22Rv1 (cell line): ENCODE data around the gene BZW1.

Source experiments
- H3K27ac ChIP-seq: fragments of 450-650 bp; 2 replicates; pipeline ENCODE4 v1.5.1; 2017
- ZFX ChIP-seq: fragments of 450-650 bp; IDR thresholded peaks from 2 replicates; pipeline ENCODE4 v1.6.1; 2017; ENCODE audit warnings: antibody characterized with exemption, borderline replicate concordance
- TF ChIP-seq, protein P1 (sequence below): fragments of 450-650 bp; IDR thresholded peaks from 2 replicates; pipeline ENCODE4 v1.5.1; 2017; ENCODE audit warnings: mild to moderate bottlenecking

Gene BZW1

DNA sequence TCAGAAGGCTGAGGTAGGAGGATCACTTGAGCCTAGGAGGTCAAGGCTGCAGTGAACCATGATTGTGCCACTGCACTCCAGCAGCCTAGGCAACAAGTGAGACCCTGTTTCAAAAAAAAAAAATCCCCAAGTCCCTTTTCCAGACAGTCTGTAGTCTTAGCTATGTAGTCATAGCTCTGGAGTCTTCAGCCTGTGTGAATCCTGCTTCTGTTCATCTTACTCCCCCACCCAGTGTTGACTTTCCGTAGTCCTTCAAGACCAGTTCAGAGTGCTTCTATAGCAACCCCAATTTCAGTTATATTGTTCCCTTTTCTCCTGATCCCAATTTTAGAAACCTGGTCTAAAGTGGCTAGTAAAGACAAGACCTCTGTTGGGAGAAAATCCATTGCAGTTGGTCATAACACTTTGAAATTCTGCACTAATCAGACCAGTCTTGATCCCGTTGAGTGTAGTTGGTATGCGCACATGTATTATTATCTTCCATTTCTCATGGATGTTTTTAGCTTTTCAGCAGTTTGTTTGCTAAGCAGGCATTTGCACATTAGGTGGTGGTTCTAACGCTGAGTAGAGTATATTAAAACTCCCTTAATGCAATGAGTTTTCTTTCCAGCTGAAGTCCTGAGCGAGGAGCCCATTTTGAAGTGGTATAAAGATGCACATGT lies 9.0 kb downstream of the BZW1 start:
- no peak for TF ChIP-seq ZFX
- TF ChIP-seq, protein P1, sequence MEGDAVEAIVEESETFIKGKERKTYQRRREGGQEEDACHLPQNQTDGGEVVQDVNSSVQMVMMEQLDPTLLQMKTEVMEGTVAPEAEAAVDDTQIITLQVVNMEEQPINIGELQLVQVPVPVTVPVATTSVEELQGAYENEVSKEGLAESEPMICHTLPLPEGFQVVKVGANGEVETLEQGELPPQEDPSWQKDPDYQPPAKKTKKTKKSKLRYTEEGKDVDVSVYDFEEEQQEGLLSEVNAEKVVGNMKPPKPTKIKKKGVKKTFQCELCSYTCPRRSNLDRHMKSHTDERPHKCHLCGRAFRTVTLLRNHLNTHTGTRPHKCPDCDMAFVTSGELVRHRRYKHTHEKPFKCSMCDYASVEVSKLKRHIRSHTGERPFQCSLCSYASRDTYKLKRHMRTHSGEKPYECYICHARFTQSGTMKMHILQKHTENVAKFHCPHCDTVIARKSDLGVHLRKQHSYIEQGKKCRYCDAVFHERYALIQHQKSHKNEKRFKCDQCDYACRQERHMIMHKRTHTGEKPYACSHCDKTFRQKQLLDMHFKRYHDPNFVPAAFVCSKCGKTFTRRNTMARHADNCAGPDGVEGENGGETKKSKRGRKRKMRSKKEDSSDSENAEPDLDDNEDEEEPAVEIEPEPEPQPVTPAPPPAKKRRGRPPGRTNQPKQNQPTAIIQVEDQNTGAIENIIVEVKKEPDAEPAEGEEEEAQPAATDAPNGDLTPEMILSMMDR: no peak
- no peak overlapping the region for H3K27ac ChIP-seq

GRCh38 chr2:200821686-200822245 lies 10.1 kb downstream of the BZW1 start:
- H3K27ac ChIP-seq: no peak overlapping the region
- no peak for TF ChIP-seq ZFX

- H3K27ac ChIP-seq: no peak overlapping the region
- TF ChIP-seq, protein P1: no peak
- TF ChIP-seq ZFX: no peak
Measured at GRCh38 chr2:200828104-200828503, 16.4 kb downstream of the BZW1 start.

DNA sequence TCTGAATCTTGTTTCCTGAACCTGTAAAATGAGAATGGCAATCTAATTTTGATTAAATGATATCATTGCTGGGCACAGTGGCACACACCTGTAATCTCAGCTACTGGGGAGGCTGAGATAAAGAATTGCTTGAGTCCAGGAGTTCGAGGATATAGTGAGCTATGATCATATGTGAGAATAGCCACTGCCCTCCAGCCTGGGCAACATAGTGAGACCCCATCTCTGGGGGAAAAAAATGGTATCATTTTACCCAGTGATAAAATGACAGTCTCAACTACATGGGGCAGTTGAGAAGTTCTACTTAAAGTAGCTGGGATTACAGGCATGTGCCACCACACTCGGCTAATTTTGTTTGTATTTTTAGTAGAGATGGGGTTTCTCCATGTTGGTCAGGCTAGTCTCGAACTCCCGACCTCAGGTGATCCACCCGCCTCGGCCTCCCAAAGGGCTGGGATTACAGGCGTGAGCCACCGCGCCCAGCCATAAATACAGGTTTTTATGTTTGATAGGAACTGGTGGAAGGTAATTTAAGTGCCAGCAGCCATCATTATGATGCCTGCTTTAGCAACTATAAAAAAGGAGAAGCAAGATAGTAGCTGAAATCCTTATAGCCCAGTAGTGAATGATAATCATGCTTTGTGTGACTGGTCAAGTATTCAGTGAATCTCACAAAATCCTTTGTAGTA lies 17.0 kb downstream of the BZW1 start:
- TF ChIP-seq, protein P1: no peak
- no peak for TF ChIP-seq ZFX
- no peak overlapping the region for H3K27ac ChIP-seq

DNA sequence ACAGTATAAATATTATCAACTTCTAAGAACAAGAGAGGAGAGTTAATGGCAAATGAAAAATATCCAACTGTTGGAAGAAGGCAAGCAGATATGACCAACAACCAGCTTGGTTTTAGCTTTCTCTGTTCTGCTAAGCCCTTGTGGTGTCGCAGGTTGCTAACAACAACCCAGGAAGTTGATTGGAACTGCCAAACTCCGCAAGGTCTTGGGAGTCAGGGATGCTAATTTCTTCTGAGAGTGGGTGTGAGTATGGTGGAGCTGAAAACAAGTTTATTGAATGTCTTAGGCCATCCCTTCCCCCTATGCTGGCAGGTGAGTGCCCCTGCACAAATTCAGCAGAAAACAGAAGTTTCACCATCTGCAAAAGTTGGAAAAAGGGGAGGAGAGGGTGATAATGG lies 17.5 kb downstream of the BZW1 start:
- no peak for TF ChIP-seq ZFX
- TF ChIP-seq, protein P1: no peak
- H3K27ac ChIP-seq: no peak overlapping the region

DNA sequence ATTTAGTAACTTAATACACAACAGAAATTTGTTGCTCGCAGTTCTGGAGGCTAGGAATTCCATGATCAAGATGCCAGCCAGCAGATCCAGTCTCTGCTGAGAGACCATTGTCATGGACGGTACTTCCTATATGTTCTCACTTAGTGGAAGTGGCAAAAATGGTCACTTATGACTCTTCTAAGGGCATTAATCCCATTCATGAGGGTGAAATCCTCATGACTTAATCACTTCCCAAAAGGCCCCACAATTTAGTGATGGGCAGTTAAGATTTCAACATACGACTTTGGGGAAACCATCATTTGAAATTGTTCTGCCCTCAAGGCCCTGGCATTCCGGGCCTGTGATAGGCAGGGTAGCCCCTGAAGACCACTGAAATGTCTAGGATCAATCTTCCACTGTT lies 23.0 kb downstream of the BZW1 start:
- no peak overlapping the region for H3K27ac ChIP-seq
- TF ChIP-seq, protein P1: no peak
- TF ChIP-seq ZFX: no peak

- TF ChIP-seq ZFX: no peak
- TF ChIP-seq, protein P1: no peak
- H3K27ac ChIP-seq: no peak overlapping the region
Measured at GRCh38 chr2:200839513-200839912, 27.8 kb downstream of the BZW1 start.
